Lower lobe of right lung (tissue), 2 donors: Measurements from ENCODE around the gene CACNA1C. TPM values are rescaled to one million over a fixed set of nuclear protein-coding genes. Genes with fewer than 3 reads are reported as not detected.

Source experiments
- ATAC-seq, 2 donors: fragments of 200-7000 bp; cut with Tn5 transposase; one replicate each; pipeline ENCODE4 v1.9.1; 2020 to 2022; ENCODE audit warnings: mild to moderate bottlenecking in 2 of 2, moderate library complexity in 2 of 2
- DNase-seq: peaks from one replicate; pipeline ENCODE4 v3.0.0-alpha.2; 2020
- H3K27ac ChIP-seq: fragments of 200-600 bp; one replicate; pipeline ENCODE4 v1.8.0; 2022
- H3K27me3 ChIP-seq: fragments of 200-600 bp; one replicate; pipeline ENCODE4 v1.8.0; 2022; ENCODE audit warnings: low read depth
- H3K36me3 ChIP-seq: fragments of 200-600 bp; one replicate; pipeline ENCODE4 v1.8.0; 2022; ENCODE audit warnings: mild to moderate bottlenecking
- H3K4me1 ChIP-seq: fragments of 200-600 bp; one replicate; pipeline ENCODE4 v1.8.0; 2022
- H3K4me3 ChIP-seq: fragments of 200-600 bp; one replicate; pipeline ENCODE4 v1.8.0; 2022; ENCODE audit warnings: mild to moderate bottlenecking
- H3K9me3 ChIP-seq: fragments of 200-600 bp; one replicate; pipeline ENCODE4 v1.8.0; 2022
- CTCF ChIP-seq: fragments of 200-600 bp; IDR thresholded peaks from one replicate; pipeline ENCODE4 v1.8.0; 2022; ENCODE audit warnings: antibody characterized with exemption, mild to moderate bottlenecking
- intact Hi-C: fragments of 100-400 bp; cut with DNase I; formaldehyde crosslinking; loops from one replicate; pipeline ENCODE4 v1.11.0; 2022
- total RNA-seq: library from RNA; stranded (reverse); fragmentation: NEBNext Ultra II Directional; extraction: Animal tissue kit (Norgen Biotek cat#: 25700); gene quantifications from one replicate; pipeline ENCODE4 v1.2.1, GENCODE V29; 2021
- donor health status: DM: no; HTN: yes; CAD: no; lungs with severe emphysema.

Gene CACNA1C
- total RNA-seq, 1 donor from 2014 or later, result 8.4 TPM

DNA sequence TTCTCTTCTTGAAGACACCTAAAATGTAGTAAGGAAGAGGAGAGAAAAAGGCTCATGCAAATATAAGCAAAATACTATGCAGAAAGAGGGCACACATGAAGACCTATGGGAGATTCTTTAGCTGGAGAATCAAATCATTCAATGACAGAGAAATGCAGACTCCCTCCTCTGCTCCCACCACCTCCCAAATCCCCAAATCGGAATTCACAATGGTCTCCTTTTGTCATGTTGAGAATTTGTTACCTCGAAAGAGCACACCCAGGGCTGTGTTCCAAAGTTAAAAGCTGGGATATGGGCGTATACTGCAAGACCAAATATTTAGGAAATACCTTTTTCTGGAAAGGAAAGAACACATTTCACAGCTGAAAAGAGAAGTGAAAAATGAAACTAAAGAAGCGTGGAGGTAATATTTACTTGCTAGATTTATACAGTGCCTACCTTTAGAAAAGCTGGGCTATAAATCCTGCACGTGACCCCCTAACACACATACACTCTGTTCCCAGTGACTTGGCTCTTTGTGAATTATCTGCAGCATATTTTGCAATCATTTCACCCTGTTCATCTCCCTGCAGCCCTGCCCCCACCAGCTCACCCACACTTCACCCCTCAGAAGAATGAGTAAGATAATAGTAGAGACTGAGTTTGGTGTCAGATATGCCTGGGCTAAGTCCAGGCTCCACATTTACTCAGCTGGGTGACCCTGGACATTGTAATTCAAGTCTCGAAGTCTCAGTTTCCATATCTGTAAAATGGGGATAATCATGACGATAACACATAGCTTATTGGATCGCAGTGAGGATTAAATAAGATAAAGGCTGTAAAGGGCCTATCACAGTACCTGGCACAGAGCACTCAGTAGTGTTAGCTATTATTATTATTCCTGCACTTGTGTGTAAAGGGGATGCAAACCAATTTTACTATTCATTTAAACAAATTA, 2.9 kb upstream of the CACNA1C start:
- peaks cover 11% of the 10 kb centered on the region for H3K4me1 ChIP-seq
- no peaks in the 10 kb centered on the region for H3K36me3 ChIP-seq
- ATAC-seq (no peak), DNase-seq (no peak)
- intact Hi-C loops, result no loop called here
- no peaks in the 10 kb centered on the region for H3K9me3 ChIP-seq
- TF ChIP-seq CTCF, result no peak
- H3K4me3 ChIP-seq, result no peak overlapping the region
- peaks cover 37% of the 10 kb centered on the region for H3K27me3 ChIP-seq
- no peak overlapping the region for H3K27ac ChIP-seq

DNA sequence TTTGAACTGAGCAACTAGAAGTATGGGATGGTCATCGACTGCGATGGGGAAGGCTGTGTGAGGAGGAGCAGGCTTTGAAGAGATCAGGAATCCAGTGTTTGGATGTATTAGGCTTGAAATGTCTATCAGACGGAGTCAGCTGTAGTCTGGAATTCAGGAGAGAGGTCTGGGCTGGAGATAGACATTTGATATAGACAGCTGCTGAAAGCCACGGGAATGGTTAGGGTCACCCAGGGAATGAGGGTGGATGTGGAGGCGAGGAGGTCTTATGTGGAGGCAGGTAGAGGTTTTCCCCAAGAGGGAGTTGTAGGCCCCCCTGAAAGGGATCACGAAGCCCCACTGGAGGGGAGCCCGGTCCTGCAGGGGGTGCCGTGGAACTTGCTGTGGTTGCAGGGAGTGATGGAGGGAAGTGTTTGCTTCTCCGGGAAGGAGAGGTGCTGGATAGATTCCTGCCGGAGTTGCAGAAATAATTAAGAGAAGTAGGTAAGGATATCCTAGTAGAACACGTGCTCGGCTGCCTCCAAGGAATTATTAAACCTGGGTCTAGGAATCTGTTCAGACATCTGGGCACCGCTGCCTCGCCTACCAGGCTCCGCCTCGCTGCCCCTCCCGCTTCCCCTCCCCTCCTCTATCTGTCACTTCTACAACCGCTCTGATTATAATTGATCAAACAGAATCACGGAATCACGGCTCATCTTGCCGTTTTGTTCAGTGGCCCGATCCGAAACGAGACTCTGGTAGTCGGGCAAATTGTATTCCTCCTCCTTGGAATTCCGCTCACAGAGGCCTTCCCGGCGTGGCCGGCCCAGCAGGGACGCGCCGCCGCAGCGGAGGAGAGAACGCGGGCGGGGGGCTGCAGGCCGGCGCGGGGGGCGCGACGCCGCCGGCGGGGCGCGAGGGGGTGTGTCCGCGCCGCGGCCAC, 826 bp upstream of the CACNA1C start:
- H3K36me3 ChIP-seq, result no peaks in the 10 kb centered on the region
- DNase-seq, result no peak

GRCh38 chr12:2053691-2054090, 904 bp downstream of the CACNA1C start:
- Histone ChIP-seq H3K27ac (peak overlapping the region; percentile 49), H3K9me3 (no peaks in the 10 kb centered on the region), H3K4me3 (peak overlapping the region; percentile 59), H3K4me1 (peaks cover 11% of the 10 kb centered on the region), H3K27me3 (peaks cover 58% of the 10 kb centered on the region), H3K36me3 (no peaks in the 10 kb centered on the region)
- TF ChIP-seq CTCF, result no peak
- intact Hi-C loops, result no loop called here
- no peak for DNase-seq
- no peak for ATAC-seq

More for the DNA sequence above, 826 bp upstream of the CACNA1C start:
- no peaks in the 10 kb centered on the region for H3K9me3 ChIP-seq
- H3K27me3 ChIP-seq, result peaks cover 53% of the 10 kb centered on the region
- ATAC-seq, result no peak
- peak overlapping the region; percentile 42 for H3K4me3 ChIP-seq
- no peak overlapping the region for H3K27ac ChIP-seq
- peaks cover 11% of the 10 kb centered on the region for H3K4me1 ChIP-seq
- intact Hi-C loops, result no loop called here
- no peak for TF ChIP-seq CTCF

GRCh38 chr12:2054091-2055018, 1.6 kb downstream of the CACNA1C start:
- Histone ChIP-seq H3K27me3 (peaks cover 58% of the 10 kb centered on the region), H3K9me3 (no peaks in the 10 kb centered on the region), H3K4me3 (peak overlapping the region; percentile 59), H3K4me1 (peaks cover 11% of the 10 kb centered on the region), H3K27ac (no peak overlapping the region), H3K36me3 (no peaks in the 10 kb centered on the region)
- DNase-seq (no peak), ATAC-seq (no peak)
- intact Hi-C loops, result no loop called here
- TF ChIP-seq CTCF, result no peak
